Measurements from ENCODE around the gene PHLPP1. TPM values are rescaled to one million over a fixed set of nuclear protein-coding genes. Genes with fewer than 3 reads are reported as not detected.

Gene PHLPP1
- total and polyA plus RNA-seq, 2 experiments from 2014 or later, result 15.7 to 73.6 TPM

- TF ChIP-seq REST (IDR thresholded peaks at IDR 0.05; ENCODE audit: unreplicated experiment) (no peak), ETS1 (IDR thresholded peaks at IDR 0.05) (no peak), ZNF331 (CRISPR knock-in tag; IDR thresholded peaks at IDR 0.05; ENCODE audit: low read depth) (no peak), STAT1 (IDR thresholded peaks at IDR 0.05; ENCODE audit: unreplicated experiment) (no peak), ZNF114 (CRISPR knock-in tag; IDR thresholded peaks at IDR 0.05) (no peak), CTCF (conservative IDR thresholded peaks at IDR 0.05; ENCODE audit: low read depth in 2 of 2) (no peak), EZH2phosphoT487 (IDR thresholded peaks at IDR 0.05; ENCODE audit: unreplicated experiment) (no peak)
Observed at GRCh38 chr18:62880034-62880433, 164.7 kb downstream of the PHLPP1 start (continued).

GRCh38 chr18:62880673-62881364 is 165.5 kb downstream of the PHLPP1 start:
- DNase-seq (ENCODE audit: low spot score), result no peak
- no peaks in the 10 kb centered on the region for H3K36me3 ChIP-seq (ENCODE audit: insufficient read depth)
- H3K9me2 ChIP-seq (ENCODE audit: insufficient read depth), result no peaks in the 10 kb centered on the region
- H3K4me2 ChIP-seq, result no peak overlapping the region
- peaks cover 82% of the 10 kb centered on the region for H3K4me1 ChIP-seq (ENCODE audit: insufficient read depth)
- H2AFZ ChIP-seq, result no peak overlapping the region
- no peaks in the 10 kb centered on the region for H3F3A ChIP-seq (replicated peaks; ENCODE audit: low read depth)
- H3K4me3 ChIP-seq, result no peak overlapping the region
- Mint-ChIP-seq H3K27me3 (ENCODE audit: insufficient read depth, low read depth, poor library complexity) (peaks cover 16% of the 10 kb centered on the region), H3K4me3 (no peak overlapping the region), H3K9me3 (no peaks in the 10 kb centered on the region), H3K36me3 (ENCODE audit: low read depth) (peaks cover 10% of the 10 kb centered on the region; the same call in 2 of the 3 replicates), H3K4me1 (peaks cover 75% of the 10 kb centered on the region), H3K27ac (0 out of 2 replicates have a peak overlapping the region, but pooled peaks have one; percentile 34)
- no peak for ATAC-seq
- H3K27me3 ChIP-seq (ENCODE audit: insufficient read depth), result no peaks in the 10 kb centered on the region
- H3K79me2 ChIP-seq (replicated peaks; ENCODE audit: insufficient read depth), result peaks cover 70% of the 10 kb centered on the region
- no peaks in the 10 kb centered on the region for H4K20me1 ChIP-seq (replicated peaks; ENCODE audit: insufficient read depth)
- H3K27ac ChIP-seq (ENCODE audit: low read depth), result no peak overlapping the region
- no peak for TF ChIP-seq ZNF462 (CRISPR knock-in tag; IDR thresholded peaks at IDR 0.05)
- TF ChIP-seq ZNF114 (CRISPR knock-in tag; IDR thresholded peaks at IDR 0.05), result no peak
- TF ChIP-seq EZH2 (IDR thresholded peaks at IDR 0.05; ENCODE audit: low read depth, unreplicated experiment), result no peak
- TF ChIP-seq STAT1 (IDR thresholded peaks at IDR 0.05; ENCODE audit: unreplicated experiment), result no peak
